WTC11 (cell line): ENCODE data around the gene FAM3B.

ENCODE experiments used
- CTCF ChIP-seq: fragments of 200-600 bp; IDR thresholded peaks from 2 replicates; pipeline ENCODE4 v1.8.0; 2022; ENCODE audit warnings: antibody characterized with exemption
- E2F5 ChIP-seq: sonication (generic); formaldehyde crosslinking; IDR thresholded peaks from 2 replicates; pipeline ENCODE4 v1.8.1; 2022; ENCODE audit warnings: mild to moderate bottlenecking, moderate library complexity, missing genetic modification reagents
- ELF4 ChIP-seq: sonication (generic); formaldehyde crosslinking; IDR thresholded peaks from 2 replicates; pipeline ENCODE4 v1.8.1; 2022; ENCODE audit warnings: low read depth, mild to moderate bottlenecking, moderate library complexity, missing genetic modification reagents
- FOXP4 ChIP-seq: sonication (generic); formaldehyde crosslinking; IDR thresholded peaks from 2 replicates; pipeline ENCODE4 v1.8.0; 2022; ENCODE audit warnings: mild to moderate bottlenecking, missing genetic modification reagents
- MAX ChIP-seq: sonication (generic); formaldehyde crosslinking; IDR thresholded peaks from 2 replicates; pipeline ENCODE4 v1.8.0; 2022; ENCODE audit warnings: mild to moderate bottlenecking, missing genetic modification reagents

GRCh38 chr21:41405321-41405720, 88.7 kb downstream of the FAM3B start:
- no peak for TF ChIP-seq E2F5 (CRISPR knock-in tag)
- TF ChIP-seq FOXP4 (CRISPR knock-in tag): no peak
- no peak for TF ChIP-seq CTCF
- TF ChIP-seq ELF4 (CRISPR knock-in tag): no peak
- no peak for TF ChIP-seq MAX (CRISPR knock-in tag)
